GM19035 (cell line): ENCODE results near the gene LDLRAD3.

ENCODE experiments used
- ATAC-seq: cut with Tn5 transposase; IDR thresholded peaks from one replicate; pipeline ENCODE4 v1.9.1; 2021; ENCODE audit not compliant: unreplicated experiment

The LDLRAD3 gene

DNA sequence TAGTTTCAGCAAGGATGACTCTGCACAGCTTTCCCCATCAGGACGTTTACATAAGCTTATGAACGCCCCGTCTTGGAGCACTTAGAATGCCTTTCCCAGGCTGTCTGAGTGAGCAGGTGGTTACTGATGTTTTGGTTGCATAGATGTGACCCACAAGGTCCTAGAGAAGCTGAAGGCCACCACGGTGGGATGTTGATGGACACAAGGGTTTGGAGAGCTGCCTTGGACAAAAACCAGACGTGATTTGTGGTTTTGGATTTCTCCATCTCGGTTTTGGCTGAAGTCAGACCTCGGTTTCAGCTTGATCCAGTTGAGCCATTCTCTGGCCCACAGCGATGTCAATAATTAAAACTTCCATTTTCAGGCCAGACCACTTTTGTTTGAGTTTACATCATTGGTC, 151.9 kb downstream of the LDLRAD3 start:
- no peak for ATAC-seq

DNA sequence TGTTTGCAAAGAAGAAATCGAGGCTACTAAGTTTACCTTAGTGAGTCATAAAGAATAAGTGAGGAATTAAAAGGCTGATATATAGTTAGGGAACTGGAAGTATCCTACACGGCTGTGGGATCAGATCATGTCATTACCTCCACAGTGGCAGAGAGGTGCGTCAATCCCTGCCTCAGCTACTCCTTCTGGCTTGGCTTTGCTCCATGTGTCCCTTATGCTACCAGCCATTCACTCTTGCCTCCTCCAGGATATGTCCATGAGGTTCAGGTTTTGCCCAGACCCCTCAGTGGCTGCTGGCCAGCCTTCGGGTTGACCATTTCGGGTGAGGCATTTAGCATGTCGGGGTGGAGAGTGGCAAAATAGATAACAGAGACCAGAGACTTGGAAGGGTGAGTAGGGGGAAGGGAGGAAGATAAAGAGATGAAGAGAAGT, 153.4 kb downstream of the LDLRAD3 start:
- ATAC-seq: no peak

DNA sequence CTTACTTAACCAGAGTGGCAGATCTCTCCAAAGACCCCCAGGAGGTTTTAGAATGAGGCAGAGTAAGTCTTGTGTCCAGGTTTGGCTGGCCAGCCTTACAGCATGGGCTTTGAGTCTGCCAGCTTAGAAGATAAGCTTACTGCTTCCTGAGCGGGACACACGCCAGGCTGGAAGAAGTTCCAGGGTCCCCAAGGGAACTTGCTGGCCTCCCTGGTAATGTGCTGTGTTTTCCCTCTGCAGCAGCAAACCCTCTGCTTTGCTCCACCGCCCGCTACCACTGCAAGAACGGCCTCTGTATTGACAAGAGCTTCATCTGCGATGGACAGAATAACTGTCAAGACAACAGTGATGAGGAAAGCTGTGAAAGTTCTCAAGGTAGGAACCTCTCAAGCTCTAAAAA, 154.2 kb downstream of the LDLRAD3 start:
- no peak for ATAC-seq

DNA sequence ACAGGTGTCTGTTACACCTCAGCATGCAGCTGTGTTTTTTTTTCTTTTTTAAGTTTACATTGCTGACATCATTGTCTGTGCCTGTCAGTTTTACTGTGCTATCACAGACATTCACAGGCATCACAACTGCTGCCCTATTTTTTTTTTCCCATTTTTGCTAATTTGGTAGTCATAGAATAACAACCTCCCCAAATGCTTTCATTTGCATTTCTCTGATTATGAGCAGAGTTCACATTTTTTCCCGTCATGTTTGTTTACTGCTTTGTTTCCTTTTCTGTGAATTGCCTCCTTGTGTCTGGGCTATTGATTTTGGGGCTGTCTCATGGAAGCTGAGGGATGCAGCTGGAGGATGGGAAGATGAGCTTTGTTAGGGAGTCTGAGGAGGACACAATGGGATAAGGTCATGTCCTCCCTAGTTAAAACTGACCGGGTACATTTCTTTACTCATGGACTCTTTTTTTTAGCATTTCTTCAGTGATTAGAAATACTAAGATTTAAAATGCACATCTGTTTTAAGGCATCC, 155.1 kb downstream of the LDLRAD3 start:
- no peak for ATAC-seq

DNA sequence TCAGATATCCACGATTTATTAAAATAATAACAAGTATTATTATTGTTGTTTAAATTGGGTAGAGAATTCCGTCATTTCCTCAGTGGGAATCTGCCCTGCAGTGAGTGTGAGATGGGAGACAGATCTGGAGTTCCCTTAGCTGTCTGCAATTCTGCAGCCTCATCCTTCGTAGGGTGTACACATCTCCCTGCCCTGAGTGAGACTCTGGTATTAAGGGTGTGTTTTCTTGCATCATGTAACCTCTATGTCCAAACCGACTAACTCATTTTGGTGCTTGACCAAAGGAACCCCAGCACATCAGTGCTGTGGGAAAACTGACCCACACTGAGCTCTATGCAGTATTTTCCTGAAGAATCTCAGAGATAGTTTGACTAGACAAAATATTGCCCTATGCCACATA, 157.6 kb downstream of the LDLRAD3 start:
- ATAC-seq: no peak

DNA sequence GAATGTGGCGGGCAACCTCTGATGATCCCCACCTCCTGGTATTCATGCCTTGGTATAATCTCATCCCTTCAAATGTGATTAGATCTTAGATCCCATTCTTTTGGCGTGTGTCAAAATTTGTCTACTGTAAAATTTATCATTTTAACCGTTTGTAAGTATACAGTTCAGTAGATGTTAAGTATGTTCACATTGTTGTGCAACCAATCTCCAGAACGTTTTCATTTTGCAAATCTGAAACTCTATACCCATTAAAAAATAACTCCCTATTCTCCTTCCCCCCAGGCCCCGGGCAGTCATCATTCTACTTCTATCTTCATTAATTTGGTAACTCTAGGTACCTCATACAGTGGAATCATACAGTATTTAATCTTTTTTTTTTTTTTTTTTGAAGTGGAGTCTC, 159.0 kb downstream of the LDLRAD3 start:
- no peak for ATAC-seq

DNA sequence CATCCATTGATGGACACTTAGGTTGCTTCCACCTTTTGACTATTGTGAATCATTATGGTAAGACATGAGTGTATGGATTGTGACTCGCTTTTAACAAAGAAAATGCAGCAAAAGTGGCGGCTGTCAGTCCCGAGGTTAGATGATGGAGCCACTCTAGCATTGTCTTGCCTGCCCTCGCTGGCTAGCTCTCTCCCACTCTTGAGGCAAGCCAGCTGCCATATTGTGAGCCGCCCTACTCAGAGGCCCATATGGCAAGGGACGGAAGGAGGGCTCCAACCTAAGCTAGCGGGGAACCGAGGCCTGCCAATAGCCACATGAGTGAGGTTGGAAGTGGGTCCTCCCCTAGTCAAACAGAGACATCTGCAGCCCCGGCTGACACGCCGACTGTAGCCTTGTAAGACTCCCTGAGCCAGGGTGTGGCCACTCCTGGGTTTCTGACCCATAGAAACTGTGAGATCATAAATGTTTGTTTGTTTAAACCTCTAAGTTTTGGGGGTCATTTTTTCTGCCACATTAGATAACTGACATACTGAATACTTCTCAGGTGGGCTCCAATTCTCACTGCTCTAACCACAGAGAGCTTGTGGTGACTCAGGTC, 160.2 kb downstream of the LDLRAD3 start:
- ATAC-seq: no peak

DNA sequence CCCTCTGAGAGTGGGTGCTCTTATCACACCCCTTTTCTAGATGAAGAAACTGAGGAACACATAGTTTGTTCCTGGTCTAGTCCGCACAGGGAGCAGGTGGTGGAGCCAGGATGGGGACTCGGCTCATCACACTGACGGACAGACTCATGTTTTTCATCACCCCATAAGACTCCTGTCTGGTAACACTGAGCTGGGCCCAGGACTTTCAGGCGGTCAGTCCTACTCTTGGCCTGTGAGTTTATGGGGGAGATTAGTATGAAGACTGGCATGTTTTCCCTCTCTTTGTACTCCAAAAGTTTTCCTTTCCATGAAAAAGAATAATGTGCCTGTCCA, 160.8 kb downstream of the LDLRAD3 start:
- no peak for ATAC-seq

DNA sequence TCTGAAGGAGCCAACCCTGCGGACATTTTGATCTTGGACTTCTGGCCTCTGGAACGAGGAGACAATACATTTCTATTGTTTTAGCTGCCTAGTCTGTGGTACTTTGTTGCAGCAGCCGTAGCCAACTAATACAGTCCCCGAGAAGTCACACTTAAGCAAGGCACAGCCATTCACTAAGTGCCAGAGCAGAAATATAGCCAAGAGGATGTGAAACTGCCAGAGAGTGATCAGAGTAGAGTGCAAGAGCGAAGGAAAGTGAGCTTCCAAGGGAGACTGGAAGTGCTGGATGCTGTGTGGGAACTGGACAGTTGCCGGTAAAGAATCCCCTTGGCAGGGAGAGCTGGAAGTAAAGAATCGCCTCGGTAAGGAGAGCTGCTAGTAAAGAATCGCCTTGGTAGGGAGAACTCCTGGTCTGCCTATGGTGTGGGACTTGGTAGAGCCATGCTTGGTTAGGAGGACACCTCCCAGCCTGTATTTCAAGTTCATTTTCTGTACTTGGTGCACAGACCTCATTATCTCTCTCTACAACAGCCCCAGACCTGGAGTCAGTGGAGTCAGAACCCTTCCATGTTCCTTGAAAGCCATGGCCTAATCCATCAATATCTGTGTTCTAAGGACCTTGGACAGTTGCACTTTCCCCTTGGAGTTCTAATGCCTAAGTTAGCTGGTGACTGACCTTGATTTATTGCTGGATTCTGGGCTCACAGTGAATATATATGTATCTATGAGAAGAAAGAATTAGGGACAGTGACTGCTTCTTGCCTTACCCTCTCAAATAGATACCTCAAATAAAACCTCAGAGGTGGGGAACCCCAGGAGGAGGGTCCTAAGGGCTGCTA, 162.1 kb downstream of the LDLRAD3 start:
- no peak for ATAC-seq

DNA sequence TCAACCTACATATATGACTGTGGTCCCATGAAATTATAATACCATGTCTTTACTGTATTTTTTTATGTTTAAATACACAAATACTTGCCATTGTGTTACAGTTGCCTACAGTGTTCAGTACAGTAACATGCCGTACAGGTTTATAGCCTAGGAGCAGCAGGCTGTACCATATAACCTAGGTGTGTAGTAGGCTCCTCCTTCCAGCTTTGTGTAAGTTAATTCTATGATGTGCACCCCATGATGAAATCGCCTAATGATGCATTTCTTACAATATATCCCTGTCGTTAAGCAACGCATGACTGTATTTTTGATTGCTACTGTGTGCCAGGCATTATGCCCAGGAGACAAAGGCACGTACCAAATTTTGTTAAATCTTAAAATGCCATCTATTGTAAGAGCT, 163.7 kb downstream of the LDLRAD3 start:
- no peak for ATAC-seq

DNA sequence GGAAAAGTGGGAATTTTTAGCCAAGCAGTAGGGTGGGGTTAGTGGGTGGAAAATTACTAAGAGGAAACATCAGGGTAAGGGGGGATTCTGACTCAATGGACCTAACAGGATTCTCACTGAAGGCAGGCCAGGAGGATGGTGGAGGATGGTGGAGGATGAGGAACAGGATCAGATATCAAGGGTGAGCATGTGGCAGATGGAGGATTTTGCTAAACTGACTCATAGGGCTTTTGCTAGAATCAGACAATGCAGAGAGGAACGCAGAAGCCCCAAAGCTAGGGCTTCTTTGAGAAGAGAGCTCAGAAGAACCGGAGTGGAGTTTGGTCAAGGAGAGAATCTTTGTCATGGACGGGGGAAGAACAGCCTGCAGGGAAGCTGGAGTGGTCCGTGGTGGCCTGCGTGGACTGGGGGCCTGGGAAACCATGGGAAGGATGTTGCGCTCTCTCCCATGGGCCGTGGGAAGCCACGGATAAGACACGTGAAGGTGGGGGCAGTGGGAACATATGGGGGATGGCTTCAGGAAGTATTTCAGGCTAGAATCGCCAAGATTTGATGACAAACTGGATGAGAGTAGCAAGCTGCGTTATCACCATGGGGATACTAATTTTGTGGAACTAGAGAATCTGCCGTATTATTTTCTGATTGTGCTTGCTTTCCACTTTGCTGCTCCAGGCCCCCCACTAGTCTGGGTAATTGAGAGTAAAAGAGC, 165.2 kb downstream of the LDLRAD3 start:
- no peak for ATAC-seq

DNA sequence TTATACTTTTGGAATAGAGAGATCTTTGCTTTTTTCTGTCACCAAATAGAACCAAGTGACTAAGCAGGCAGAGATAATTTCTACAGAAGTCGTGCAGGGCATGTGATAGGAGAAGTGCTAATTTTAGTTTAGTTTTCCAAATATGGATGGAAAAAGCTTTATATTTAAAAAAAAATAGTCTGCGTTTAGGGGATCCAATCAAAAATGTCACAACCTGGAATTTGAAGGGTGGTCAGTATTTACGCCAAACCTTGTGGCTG, 165.7 kb downstream of the LDLRAD3 start:
- ATAC-seq: no peak

DNA sequence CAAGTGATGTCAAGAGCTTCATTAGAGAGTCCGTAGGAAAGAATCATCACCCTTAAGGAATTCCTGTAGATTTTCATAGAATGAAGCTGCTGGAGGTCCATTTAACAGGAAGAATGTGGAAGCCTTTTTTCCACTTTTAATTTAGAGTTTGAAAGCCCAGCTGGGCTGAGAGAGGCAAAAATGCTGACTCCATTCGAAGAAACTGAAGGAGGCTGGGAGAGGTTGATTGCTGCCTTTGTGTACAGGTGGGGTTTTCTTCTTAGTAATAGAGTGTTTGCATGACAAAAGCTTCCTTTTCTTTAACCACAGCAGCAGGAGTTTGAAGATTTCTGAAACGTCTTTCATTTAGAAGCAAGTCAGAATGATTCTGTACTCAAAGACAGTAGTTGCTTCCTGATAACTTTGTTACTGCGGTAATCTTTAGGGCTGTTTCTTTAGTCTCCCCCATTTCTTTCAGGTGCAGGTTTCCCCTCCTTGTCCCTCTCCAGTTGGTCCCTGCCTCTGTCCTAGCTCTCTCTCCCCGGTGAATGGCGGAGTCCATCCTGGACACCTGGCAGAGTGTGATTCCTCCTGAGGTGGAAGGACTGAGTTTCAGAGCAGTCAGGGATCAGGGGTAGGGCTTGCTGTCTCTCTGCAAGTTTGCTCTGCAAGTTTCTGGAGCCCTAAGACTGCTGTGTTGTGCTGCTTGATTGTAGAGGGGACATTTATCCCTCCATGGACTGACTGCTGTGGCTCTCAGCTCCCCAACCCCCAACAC, 166.2 kb downstream of the LDLRAD3 start:
- ATAC-seq: no peak

DNA sequence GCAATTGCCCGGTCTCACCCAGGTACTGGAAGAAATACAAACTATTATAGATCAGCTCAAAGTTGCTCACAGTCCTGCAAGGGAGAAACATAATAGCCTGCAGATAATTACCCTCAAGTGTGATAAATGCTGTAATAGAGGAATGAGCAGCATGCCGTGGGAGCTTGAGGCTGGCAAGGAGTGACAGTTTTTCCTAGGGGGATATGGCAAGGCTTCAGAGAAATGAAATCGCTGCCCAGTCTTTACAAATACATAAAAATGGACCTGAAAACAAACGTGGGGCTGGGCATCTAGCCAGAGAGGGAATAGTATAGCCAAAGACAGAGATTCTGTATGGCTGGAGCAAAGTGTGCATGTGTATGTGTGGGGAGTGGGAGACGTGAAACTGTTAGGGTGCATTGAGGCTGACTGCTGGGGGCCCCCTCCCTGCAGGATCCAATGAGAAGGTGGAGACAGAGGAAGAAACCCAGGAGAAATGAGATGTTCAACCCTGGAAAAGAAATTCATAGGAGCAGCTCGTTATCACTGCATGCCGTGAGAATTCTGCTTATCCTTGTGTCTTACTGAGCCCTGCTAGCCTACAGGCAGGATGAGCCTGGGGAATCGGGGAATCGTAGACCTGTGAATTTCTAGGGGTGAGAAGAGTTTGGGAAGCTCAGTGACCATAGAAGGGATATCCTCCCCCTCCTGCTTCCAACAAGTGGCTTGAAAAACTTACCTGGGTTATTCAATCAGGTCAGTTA, 167.0 kb downstream of the LDLRAD3 start:
- ATAC-seq: no peak

DNA sequence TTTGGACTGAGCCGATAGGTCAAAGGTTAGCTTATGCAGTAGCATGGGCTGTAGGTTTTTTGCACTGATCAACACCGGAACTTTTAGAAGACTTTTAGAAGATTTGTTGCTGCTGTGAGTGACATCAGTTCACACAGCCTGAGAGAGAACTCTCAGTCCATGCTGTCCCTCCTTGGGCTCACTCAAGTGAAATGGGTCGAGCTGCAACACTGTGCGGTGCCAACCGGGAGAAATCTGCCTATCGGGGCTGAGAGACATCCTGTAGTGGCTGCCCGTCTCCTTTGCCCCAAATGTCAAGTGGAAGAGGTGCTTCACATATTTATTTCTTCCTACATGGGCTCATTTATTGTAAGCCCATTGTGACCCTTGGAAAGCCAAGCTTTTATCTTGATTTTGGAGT, 170.2 kb downstream of the LDLRAD3 start:
- no peak for ATAC-seq

DNA sequence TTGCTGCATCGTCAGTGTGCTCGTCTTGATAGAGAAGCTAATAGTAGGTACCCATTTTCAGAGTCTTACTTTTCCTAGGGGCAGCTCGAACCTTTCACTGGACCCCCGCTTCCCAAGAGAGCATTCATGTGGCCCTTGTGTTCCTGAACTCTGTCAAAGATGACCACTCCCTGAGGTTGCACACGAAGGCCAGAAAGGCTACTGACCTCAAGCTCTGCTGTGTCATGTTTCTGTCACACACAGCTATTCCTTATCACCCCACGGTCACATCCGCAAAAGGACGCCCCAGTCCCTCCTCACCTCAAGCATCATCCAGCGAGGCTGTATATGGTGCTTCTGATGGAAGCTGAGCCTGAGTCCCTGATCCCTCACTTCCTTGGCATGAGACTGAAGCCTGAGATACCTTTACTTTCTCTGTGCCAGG, 171.5 kb downstream of the LDLRAD3 start:
- ATAC-seq: no peak

DNA sequence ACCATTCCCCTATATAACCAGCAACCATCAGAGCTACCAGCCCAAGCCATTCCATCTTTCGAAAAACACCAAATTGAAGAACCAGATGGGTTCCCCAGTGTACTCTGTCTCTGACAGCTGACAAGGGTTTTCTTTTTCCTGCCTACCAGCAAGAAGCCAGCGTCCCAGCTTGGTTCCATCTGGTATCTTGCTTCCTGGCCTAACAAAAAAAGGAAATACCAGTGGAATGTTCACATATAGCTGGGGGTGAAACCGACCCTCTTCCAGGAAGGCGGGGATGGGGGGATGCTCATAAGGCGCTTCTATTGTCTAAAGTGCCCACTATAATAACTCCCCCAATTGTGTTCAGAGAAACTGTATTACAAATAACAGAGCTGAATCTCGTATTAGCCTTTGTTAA, 172.3 kb downstream of the LDLRAD3 start:
- ATAC-seq: no peak

DNA sequence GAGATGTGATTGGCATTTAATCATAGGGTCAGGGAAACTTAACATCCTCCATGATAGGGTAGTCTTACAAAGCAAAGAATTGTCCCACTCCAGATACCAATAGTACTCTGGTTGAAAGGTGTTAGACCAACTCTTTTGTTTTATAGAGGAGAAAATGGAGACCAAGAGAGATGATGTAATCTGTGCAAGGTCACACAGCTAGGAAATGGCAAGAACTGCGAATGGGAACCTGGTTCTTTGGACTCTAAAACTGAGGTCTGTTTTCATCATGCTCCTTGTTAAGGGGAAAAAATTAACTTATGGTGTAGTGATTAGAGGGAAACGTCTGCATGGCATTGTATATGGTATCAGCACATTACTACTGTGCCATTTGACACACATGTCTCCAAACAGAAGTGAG, 174.2 kb downstream of the LDLRAD3 start:
- no peak for ATAC-seq

DNA sequence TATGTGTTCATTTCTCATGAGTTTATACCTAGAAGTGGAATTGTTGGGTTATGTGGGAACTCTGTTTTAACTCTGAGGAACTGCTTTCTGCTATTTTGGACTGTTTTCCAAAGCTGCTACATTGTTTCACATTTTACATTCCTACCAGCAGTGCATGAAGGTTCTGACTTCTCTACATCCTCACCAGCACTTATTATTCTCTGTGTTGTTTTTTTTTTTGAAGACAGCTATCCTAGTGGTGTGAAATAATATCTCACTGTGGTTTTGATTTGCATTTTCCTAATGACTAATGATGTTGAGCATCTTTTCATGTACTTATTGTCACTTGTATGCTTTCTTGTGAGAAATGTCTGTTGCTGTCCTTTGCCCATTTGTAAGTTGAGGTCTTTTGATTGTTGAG, 175.4 kb downstream of the LDLRAD3 start:
- ATAC-seq: no peak

DNA sequence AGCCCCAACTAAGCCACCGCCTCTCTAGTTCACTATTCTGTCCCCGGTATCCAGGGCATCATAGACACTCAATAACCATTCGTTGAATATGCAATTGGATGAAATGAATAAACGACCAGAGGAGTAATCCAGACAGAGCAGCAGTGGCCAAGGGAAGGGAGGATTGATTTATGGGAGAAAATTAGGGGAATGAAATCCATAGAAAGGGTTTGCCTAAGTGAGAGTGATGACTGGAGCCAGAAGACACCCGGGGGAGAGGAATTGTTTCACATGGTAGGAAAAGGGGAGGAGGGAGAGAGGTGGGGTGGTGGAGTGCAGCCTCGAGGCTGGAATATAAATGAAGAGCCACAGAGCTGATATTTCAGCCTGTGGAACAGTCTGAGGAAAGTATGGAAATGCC, 177.2 kb downstream of the LDLRAD3 start:
- ATAC-seq: no peak

DNA sequence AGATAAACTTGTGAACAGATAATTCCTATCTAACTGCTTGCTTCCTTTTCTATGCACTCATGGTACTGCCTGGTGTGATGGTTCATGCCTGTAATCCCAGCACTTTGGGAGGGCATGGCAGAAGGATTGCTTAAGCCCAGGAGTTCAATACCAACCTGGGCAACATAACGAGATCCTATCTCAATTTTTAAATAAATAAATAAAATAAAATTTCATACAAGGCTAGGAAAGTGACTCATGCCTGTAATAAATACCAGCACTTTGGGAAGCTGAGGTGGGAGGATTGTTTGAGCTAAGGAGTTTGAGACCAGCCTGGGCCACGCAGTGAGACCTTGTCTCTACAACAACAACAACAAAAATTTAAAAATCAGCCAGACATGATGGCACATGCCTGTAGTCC, 178.8 kb downstream of the LDLRAD3 start:
- no peak for ATAC-seq
